NCI-H1092 (cell line): ENCODE measurements around the gene TTC21A.

ENCODE experiments used
- DNase-seq: peaks from one replicate; lab custom pipeline; 2025; lab: John Stamatoyannopoulos, UW

Gene TTC21A

GRCh38 chr3:39137991-39138803 is 30.7 kb downstream of the TTC21A start:
- no peak for DNase-seq

GRCh38 chr3:39138804-39139415 is 31.4 kb downstream of the TTC21A start:
- no peak for DNase-seq

GRCh38 chr3:39139442-39139841 is 32.0 kb downstream of the TTC21A start:
- DNase-seq, result no peak

GRCh38 chr3:39140341-39140971 is 33.0 kb downstream of the TTC21A start:
- DNase-seq, result no peak

- no peak for DNase-seq
These were observed 33.9 kb downstream of the TTC21A start for GRCh38 chr3:39141171-39141995.

GRCh38 chr3:39142067-39142466 is 34.6 kb downstream of the TTC21A start:
- DNase-seq, result no peak

GRCh38 chr3:39143051-39143885 is 35.8 kb downstream of the TTC21A start:
- no peak for DNase-seq

GRCh38 chr3:39144095-39144747 is 36.7 kb downstream of the TTC21A start:
- no peak for DNase-seq

GRCh38 chr3:39144748-39145380 is 37.4 kb downstream of the TTC21A start:
- DNase-seq, result no peak

GRCh38 chr3:39146083-39146501 is 38.6 kb downstream of the TTC21A start:
- no peak for DNase-seq

GRCh38 chr3:39146611-39147591 is 39.4 kb downstream of the TTC21A start:
- DNase-seq, result no peak

GRCh38 chr3:39147711-39148434 is 40.4 kb downstream of the TTC21A start:
- DNase-seq, result no peak

GRCh38 chr3:39148435-39149058 is 41.1 kb downstream of the TTC21A start:
- no peak for DNase-seq

- no peak for DNase-seq
These were observed 41.6 kb downstream of the TTC21A start for GRCh38 chr3:39149059-39149455.

- DNase-seq, result no peak
These were observed 42.1 kb downstream of the TTC21A start for GRCh38 chr3:39149498-39150147.

GRCh38 chr3:39150148-39150802 is 42.8 kb downstream of the TTC21A start:
- DNase-seq, result no peak
